Endothelial cell (in vitro differentiated cells): ENCODE data around the gene CHCHD6. TPM values are rescaled to one million over a fixed set of nuclear protein-coding genes. Genes with fewer than 3 reads are reported as not detected.

ENCODE experiments used
- DNase-seq: peaks from one replicate; pipeline ENCODE4 v3.0.0; 2021; ENCODE audit warnings: low spot score
- H3K27ac Mint-ChIP-seq: one replicate; pipeline ENCODE4 v1.8.0; 2021; ENCODE audit warnings: mixed read lengths, inconsistent platforms; ENCODE audit not compliant: unreplicated experiment
- H3K27me3 Mint-ChIP-seq: one replicate; pipeline ENCODE4 v1.8.0; 2021; ENCODE audit warnings: mild to moderate bottlenecking, moderate library complexity, mixed read lengths, inconsistent platforms; ENCODE audit not compliant: unreplicated experiment
- H3K36me3 Mint-ChIP-seq: one replicate; pipeline ENCODE4 v1.8.0; 2021; ENCODE audit warnings: mild to moderate bottlenecking, low read depth, mixed read lengths, inconsistent platforms; ENCODE audit not compliant: unreplicated experiment
- H3K4me1 Mint-ChIP-seq: one replicate; pipeline ENCODE4 v1.8.0; 2021; ENCODE audit warnings: mild to moderate bottlenecking, mixed read lengths, inconsistent platforms; ENCODE audit not compliant: unreplicated experiment
- H3K4me3 Mint-ChIP-seq: one replicate; pipeline ENCODE4 v1.8.0; 2021; ENCODE audit warnings: mild to moderate bottlenecking, mixed read lengths, inconsistent platforms; ENCODE audit not compliant: unreplicated experiment
- H3K9me3 Mint-ChIP-seq: one replicate; pipeline ENCODE4 v1.8.0; 2021; ENCODE audit warnings: mixed read lengths, inconsistent platforms; ENCODE audit not compliant: unreplicated experiment
- CTCF ChIP-seq: fragments of 200-600 bp; sonication (generic); IDR thresholded peaks from one replicate; pipeline ENCODE4 v1.5.0; 2021; ENCODE audit warnings: antibody characterized with exemption; ENCODE audit not compliant: unreplicated experiment
- total RNA-seq: library from RNA; stranded (reverse); fragmentation: NEBNext Ultra II Directional; extraction: Animal tissue kit (Norgen Biotek cat#: 25700); gene quantifications from one replicate; pipeline ENCODE4 v1.2.1, GENCODE V29; 2021; ENCODE audit not compliant: unreplicated experiment

CHCHD6 gene
- total RNA-seq, 1 donor from 2014 or later = 9.2 TPM

GRCh38 chr3:126963261-126964190 lies 259.5 kb downstream of the CHCHD6 start:
- H3K36me3 Mint-ChIP-seq = peaks cover 7% of the 10 kb centered on the region
- peaks cover 11% of the 10 kb centered on the region for H3K27me3 Mint-ChIP-seq
- H3K4me1 Mint-ChIP-seq = peaks cover 6% of the 10 kb centered on the region
- no peak overlapping the region for H3K27ac Mint-ChIP-seq
- no peak for TF ChIP-seq CTCF
- no peaks in the 10 kb centered on the region for H3K9me3 Mint-ChIP-seq
- no peak for DNase-seq
- H3K4me3 Mint-ChIP-seq = no peak overlapping the region

GRCh38 chr3:126964261-126964660 lies 260.2 kb downstream of the CHCHD6 start:
- DNase-seq = no peak
- Mint-ChIP-seq H3K27ac (no peak overlapping the region), H3K9me3 (no peaks in the 10 kb centered on the region), H3K4me3 (no peak overlapping the region), H3K27me3 (peaks cover 7% of the 10 kb centered on the region), H3K36me3 (peaks cover 3% of the 10 kb centered on the region), H3K4me1 (peaks cover 6% of the 10 kb centered on the region)
- no peak for TF ChIP-seq CTCF

GRCh38 chr3:126964950-126965349 lies 260.9 kb downstream of the CHCHD6 start:
- Mint-ChIP-seq H3K4me1 (peaks cover 5% of the 10 kb centered on the region), H3K27ac (no peak overlapping the region), H3K27me3 (peaks cover 6% of the 10 kb centered on the region), H3K36me3 (peaks cover 3% of the 10 kb centered on the region), H3K9me3 (no peaks in the 10 kb centered on the region), H3K4me3 (no peak overlapping the region)
- DNase-seq = no peak
- no peak for TF ChIP-seq CTCF

GRCh38 chr3:126965526-126966080 lies 261.6 kb downstream of the CHCHD6 start:
- Mint-ChIP-seq H3K27me3 (peaks cover 6% of the 10 kb centered on the region), H3K27ac (no peak overlapping the region), H3K4me3 (no peak overlapping the region), H3K36me3 (peaks cover 3% of the 10 kb centered on the region), H3K9me3 (no peaks in the 10 kb centered on the region), H3K4me1 (peaks cover 3% of the 10 kb centered on the region)
- no peak for DNase-seq
- no peak for TF ChIP-seq CTCF

DNA sequence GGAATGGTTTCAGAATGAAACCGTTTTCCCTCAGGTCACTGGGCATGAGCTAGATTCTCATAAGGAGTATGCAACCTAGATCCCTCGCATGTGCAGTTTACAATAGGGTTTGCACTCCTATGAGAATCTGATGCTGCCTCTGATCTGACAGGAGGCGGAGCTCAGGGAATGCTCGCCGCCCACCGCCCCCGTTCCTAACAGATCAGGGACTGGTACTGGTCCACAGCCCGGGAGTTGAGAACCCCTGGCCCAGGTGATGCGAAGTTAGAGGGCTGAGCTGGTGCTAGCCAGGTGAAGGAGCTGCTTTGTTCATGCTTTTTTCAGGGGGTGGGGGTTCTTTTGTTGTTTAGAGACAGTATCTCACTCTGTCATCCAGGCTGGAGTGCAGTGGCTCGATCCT lies 263.3 kb downstream of the CHCHD6 start:
- H3K27me3 Mint-ChIP-seq = peaks cover 7% of the 10 kb centered on the region
- no peak overlapping the region for H3K27ac Mint-ChIP-seq
- no peak overlapping the region for H3K4me3 Mint-ChIP-seq

More for the DNA sequence above, 263.3 kb downstream of the CHCHD6 start:
- DNase-seq = no peak
- no peak for TF ChIP-seq CTCF
- Mint-ChIP-seq H3K36me3 (peaks cover 3% of the 10 kb centered on the region), H3K9me3 (no peaks in the 10 kb centered on the region), H3K4me1 (peaks cover 5% of the 10 kb centered on the region)
